T-helper 1 cell treated with Interleukin-12 subunit alpha and Interleukin-12 subunit beta and Interleukin-4 antibody, amounts not matched to agents 30 ng/mL and 1 ng/mL, for 36 hours (primary cell): Measurements from ENCODE around the gene SYNE1. TPM values are rescaled to one million over a fixed set of nuclear protein-coding genes. Genes with fewer than 3 reads are reported as not detected.

Experiments
- intact Hi-C: fragments of 100-400 bp; cut with micrococcal nuclease; formaldehyde crosslinking; loops from one replicate; pipeline ENCODE4 v1.15.1; 2024
- total RNA-seq: library from RNA; stranded (reverse); gene quantifications from 2 replicates; pipeline ENCODE4 v1.2.3, GENCODE V29; 2022

SYNE1 gene
- total RNA-seq, 1 donor from 2014 or later = 83.5 TPM

DNA sequence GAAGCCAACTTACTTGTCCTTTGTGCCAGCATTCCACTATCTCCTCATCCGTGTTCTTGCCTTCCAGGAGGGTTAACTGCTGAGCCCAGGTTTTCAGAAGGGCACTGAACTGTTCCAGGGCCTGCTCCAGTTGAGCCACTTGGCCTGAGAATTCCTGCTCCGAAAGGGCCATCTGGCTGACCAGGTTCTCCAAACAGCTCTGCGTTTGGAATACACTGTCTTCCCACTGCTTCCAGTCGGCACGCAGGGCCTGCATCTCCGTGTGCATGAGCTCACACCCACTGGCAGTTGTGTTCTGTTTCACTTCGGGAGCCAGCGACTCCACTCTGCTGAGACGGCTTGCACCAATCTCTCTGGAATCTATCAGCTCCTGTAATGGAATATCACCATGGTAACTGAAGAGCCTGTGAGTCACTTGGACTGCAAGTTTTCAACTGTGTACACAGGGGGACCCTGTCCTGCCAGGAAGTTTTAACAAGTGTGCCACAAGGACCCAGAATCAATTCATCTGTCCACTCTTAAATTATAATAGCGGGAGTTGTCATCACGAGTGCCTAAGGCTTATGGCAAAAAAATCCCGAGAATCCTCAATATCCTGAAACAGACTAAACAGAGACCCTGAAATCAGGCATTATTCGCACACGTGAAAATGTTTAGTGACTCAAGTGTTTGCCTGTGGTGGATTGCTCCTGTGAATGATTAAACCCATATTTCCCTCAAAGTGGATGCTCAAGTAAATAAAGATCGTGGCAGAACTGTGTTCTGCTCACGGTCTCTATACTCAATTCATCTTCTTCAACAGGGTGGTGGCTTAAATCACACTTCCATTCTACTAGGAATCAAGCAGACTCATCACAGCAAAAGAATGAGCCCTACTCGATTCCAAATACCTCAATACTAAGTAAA lies 255.9 kb downstream of the SYNE1 start:
- intact Hi-C loops = no loop called here

DNA sequence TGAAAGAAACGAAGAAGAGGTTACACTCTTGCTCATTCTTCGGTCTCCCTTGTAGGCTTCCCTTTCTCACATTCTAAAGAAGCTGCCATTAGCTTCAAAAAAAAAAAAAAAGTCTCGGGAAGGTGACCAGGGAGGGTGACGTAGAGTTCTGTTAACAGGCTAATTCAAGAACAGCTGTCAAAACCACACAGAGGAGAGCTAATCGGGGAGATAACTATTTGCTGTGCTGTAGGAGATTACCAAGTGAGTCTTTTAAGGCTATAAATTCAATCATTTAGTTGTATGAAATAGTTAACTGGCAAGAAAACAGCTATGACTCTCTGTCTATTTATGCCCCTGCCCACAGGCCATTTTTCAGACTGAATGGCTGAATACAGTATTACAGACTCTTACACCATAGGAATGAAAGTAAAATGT lies 256.8 kb downstream of the SYNE1 start:
- intact Hi-C loops = no loop called here

DNA sequence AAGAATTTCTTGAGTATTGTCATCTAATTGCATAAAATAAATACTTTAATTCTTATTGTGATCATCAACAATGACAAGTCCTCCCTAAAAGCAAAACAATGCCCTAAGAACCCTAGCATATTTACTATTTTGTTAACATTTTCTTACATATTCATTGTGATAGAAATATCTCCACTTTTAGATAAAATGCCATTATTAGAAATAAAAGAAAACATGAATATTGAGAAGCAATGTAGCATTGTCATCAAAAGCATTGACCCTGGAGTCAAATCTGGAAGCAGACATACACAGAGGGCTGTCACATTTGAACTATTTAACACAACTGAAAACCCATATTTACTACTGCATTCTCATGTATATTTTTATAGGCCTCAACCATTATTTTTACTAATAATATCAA lies 257.7 kb downstream of the SYNE1 start:
- intact Hi-C loops = no loop called here

DNA sequence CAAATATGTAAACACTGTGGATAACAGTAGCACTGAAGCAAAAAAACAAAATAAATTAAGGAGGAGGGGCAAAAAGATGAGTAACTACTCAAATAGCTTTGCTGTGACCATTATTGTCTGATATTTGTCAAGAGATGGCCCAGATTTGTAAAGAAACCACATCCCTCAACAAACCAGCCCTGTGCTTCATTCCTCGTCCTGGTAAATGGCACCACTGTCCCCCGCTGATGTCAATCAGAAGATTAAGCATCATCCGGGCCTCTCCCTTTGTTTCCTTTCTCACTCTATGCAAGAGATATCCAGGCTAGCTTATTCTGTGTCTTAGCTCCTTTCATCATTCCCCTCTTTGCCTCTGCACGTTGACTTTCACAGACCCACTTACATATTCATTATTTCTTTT lies 259.0 kb downstream of the SYNE1 start:
- intact Hi-C loops = no loop called here

DNA sequence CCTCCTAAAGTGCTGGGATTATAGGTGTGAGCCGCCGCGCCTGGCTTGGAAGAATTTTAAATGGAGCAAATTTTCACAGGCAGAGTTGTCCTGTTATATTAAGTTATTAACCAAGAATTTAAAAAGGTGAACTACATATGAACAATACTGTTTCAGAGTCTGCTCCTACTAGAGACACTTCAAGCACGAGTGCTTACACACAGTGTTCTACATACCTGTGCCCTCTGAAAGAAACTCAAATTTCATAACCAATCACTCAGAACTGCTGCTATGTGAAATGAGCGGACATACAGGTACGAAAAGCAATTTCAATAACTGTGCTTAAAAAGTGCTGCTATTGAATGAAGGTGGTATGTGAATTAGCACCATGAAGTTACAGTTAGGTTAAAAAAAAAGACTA lies 262.0 kb downstream of the SYNE1 start:
- intact Hi-C loops = no loop called here

DNA sequence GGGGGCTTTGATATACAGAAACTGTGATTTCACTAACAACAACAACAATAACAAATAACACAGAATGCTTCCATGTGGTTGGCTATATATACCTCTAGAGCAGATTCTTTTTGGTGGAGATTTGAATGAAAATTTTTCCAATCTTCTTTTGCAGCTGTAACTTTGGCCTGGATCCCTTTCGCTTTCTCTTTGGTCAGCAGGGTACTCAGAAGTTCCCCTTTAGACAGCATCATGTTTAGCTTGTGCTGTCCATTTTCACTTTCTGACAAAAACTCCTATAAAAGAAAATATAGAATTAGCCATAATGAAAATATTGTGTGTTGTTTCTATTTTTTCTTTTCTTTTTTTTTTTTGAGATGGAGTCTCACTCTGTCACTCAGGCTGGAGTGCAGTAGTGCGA lies 264.2 kb downstream of the SYNE1 start:
- intact Hi-C loops = no loop called here

DNA sequence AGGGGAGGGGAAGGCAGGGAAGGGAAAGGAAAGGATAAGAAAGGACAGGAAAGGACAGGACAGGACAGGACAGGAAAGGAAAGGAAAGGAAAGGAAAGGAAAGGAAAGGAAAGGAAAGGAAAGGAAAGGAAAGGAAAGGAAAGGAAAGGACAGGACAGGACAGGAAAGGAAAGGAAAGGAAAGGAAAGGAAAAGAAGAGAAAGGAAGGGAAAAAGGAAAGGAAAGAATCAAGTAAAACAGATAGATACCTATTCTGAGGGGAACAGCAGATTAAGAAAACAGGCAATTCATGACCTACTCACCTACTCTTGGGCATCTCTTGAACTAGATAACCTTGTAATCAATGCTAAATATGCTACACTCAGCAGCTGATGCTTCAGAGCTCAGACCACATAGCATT lies 265.4 kb downstream of the SYNE1 start:
- intact Hi-C loops = no loop called here

DNA sequence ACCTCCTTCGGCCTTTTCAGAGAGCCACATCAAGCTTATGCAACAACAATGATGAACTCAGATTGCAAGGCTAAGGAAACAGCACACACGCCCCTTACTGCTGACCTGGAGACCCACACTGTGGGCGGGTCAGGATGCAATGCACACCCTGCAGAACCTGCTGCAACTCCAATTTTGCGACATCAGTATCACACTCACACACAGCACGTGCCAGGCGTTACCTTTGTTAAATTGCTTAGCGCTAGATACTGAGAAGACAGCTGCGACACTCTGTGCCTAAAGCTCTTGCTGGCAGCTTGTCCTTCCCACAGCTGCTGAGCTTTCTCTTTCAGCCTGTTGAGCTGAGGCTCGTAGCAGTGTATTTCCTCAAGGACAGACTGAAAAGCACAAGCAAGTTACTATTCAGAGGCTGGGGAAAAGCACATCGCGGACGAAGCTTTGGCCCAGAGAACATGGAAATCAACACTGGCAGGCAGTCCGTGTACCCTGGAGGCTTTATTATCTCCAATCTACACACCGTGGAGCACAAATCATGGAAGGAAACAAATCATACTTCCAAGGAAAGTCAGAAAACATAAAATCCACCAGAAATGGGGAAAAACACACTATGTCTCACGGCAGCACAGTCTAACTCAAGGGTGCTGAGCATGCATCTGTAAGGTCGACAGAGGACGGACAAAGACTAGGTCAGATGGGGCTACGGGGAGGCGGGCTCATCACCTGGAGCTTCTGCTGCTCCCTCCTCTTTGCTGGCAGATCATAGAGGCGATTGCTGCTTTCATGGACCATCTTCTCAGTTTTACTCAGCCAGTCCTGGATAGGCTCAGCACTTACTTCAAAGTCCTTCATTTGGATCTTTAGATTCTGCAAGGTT lies 268.2 kb downstream of the SYNE1 start:
- intact Hi-C loops = no loop called here

DNA sequence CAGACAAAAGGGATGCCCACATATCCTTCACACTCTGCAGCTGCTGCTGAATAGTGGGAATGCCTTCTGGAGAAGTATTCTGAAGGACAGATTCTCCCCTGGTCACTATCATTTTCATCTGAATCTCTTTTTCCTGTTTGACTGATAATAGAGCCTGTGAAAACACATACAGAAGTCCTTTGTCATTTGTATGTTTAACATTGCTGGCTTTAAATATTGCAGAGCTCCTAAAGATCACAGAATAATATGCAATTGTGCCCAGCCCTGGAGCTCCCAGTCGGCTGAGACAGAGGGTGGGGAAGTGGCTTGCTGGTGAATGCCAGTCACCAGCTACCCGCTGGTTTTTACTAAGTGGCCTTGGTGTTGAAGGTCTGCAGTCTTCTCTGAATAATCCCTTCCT lies 272.3 kb downstream of the SYNE1 start:
- intact Hi-C loops = no loop called here

DNA sequence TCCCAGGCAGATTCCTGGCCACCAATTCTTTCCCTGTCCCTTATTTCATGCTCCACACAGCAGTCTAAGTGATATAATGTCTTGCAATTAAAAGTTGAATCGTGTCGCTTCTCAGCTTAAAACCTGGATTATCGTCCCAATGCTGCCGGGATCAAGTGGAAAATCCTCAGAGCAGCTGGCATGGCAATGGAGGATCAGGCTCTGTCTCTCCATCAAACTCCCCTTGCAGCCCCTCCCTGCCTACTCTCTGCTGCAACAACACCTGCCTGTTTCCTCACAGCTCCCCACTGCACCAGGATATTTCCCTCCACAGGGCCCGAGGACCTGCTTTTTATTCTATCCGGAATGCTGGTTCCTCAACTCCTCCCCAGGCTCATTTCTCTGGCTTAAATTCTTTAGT lies 277.1 kb downstream of the SYNE1 start:
- intact Hi-C loops = no loop called here

DNA sequence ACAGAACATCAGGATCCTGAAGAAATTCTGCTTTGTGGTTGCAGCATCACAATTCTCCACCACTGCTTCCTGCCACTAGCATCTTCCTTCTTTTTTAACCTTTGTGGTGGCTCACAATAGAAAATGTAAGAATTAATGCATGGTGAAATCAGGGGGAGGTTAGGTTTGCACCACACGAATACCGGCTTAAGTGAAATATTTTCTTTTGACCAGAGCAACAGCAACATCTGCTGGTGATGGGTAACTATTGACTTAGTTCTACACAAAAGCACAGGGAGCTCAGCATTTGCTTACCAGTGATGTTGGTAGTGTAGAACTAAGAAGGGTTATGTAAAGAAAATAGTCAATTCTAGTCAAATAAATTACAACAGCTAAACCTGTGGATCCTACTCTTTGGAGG lies 280.5 kb downstream of the SYNE1 start:
- intact Hi-C loops = loop anchor here (1.0 to 5.0 kb wide), 4 partner anchors 54 to 681 kb away; no protein-coding TSS in a partner anchor

DNA sequence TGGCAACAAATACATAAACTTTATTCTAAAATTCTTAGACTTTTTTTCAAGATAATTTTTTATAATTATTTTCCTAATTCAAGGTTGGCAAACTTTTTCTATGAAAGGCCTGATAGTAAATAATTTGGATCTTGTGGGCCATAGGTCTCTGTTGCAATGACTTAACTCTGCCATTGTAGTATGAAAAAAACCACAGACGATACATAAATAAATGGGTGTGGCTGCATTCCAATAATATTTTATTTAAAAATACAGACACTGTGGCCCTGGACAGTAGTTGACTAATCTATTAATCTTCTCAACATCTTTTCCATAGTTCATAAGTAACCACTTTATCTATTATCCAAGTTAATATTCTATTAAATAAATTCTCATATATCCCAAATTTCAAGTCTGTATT lies 281.1 kb downstream of the SYNE1 start:
- intact Hi-C loops = loop anchor here (1.0 to 5.0 kb wide), 4 partner anchors 54 to 681 kb away; no protein-coding TSS in a partner anchor

DNA sequence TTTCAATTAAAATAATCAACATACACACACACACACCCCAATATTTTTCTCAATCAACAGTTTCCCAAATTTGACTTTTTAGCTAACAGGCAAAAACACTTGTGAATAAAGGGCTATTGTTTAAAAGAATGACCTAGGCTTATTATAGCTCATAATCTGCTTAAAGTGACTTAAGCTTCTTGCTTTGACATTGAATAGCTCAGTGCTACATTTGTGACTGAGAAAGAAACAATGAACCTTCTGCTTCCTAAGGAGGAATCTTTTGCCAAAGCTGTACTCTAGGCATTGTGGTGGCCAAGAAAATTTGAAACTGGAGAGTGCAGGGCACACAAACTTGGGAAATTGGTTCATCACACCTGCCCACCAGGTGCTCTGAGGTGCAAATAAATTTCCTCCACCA lies 282.0 kb downstream of the SYNE1 start:
- intact Hi-C loops = loop anchor here (5.0 kb wide), 3 partner anchors 53 to 663 kb away; no protein-coding TSS in a partner anchor

DNA sequence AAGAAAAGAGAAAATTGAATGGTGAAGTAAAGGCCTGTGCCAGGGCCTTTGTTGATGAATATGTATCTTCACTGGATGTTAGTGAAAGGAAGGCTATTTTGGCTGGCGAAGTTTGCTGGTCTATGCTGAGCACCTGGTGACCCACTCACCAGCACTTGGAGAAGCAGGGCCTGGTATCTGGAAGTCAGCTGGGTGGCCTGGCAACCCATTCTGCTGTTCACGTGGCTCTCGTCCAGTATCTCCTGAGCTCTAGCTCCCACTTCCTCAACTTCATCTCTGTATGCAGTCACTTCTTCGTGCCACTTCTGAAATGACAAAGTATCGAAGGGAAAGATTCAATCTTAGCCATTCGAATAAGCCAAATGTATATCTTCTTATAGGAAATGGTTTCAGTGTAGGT lies 283.7 kb downstream of the SYNE1 start:
- intact Hi-C loops = no loop called here

DNA sequence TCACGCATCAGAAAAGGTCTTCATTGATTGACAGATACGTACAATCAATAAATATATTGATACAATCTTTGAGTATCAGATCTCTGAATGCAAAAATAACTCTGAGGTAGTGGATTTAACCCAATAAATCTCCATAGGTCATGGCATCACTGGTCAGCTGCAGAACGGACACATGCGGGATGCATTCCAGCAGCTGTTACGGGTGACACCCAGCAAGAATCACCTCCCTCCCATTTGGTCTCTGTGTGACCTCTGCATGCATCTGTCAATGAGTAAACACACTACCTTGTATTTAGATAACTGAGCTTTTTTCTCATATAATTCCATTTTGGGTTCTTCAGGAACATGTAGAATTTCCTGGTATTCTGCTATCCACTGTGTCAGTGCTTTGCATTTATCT lies 285.4 kb downstream of the SYNE1 start:
- intact Hi-C loops = no loop called here

DNA sequence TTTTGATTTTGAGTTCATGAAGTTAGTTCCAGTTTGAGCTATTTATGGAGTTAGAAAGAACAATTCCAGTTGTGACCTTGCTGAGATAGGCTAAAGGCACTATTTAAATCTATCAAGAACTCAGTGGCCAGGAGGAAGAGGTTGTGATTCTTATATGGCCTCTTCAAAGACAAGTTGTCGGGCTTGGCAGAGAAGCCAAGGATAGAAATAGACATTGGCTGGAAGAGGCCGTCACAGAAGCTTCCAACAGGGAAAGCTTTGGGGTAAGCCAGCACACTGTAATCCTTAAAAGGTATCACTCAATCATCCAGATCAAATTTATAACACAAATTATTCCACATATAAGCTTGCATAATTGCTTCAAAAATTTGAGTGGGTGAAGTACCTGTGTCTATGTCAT lies 286.1 kb downstream of the SYNE1 start:
- intact Hi-C loops = no loop called here

DNA sequence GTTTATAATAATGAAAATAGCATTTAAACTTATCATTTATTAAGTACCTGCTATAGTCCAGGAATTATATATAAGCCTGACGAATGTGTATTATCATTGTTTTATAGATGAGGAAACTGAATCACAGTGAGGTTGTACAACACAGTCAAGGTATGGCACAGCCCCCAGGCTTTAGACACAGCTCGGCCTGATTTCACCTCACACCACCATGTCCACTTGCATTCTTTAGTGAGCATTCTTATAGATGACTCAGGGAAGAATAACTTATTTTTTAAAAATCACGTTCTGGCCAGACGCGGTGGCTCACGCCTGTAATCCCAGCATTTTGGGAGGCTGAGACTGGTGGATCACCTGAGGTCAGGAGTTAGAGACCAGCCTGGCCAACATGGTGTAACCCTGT lies 289.0 kb downstream of the SYNE1 start:
- intact Hi-C loops = no loop called here

DNA sequence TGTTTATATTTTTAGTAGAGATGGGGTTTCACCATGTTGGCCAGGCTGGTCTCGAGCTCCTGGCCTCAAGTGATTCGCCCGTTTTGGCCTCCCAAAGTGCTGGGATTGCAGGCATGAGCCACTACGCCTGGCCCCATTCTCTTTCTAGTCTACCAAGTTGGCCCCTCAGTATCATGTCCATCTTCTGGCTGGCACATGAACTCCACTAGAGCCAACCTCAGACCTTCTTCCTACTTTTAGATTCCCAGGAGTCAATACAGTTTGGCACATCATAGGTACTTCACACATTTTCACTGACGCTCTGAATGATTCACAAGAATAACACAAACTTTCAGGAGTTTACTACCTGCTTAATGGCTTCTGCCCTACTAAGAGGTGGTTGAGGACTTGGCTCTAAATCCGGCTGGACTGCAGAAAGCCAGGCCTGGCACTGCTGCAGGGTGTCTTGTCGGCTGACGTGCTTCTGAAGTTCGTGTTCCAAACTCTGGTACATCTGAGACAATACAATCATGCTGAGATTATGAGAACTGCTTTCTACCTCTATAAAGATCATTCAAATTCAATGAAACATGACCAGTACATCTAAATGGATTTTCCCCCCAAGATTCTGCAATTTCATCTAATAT lies 293.3 kb downstream of the SYNE1 start:
- intact Hi-C loops = no loop called here

DNA sequence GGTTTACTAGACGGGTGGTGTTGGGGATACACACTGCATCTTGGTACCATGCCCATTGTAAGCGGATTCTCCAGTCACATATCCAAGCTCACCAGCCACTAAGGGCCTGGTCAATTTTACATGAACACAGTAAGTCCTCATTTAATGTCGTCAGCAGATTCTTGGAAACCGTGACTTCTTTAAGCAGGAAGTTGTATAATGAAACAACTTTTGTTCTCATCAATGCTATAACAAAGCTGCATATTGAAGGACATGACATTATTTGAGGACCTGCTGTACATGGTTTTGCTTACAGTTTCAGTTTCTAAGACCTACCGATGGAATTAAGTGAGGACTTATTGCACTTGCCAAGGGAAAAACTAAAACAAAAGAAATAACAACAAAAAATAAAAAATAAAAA lies 295.6 kb downstream of the SYNE1 start:
- intact Hi-C loops = no loop called here

DNA sequence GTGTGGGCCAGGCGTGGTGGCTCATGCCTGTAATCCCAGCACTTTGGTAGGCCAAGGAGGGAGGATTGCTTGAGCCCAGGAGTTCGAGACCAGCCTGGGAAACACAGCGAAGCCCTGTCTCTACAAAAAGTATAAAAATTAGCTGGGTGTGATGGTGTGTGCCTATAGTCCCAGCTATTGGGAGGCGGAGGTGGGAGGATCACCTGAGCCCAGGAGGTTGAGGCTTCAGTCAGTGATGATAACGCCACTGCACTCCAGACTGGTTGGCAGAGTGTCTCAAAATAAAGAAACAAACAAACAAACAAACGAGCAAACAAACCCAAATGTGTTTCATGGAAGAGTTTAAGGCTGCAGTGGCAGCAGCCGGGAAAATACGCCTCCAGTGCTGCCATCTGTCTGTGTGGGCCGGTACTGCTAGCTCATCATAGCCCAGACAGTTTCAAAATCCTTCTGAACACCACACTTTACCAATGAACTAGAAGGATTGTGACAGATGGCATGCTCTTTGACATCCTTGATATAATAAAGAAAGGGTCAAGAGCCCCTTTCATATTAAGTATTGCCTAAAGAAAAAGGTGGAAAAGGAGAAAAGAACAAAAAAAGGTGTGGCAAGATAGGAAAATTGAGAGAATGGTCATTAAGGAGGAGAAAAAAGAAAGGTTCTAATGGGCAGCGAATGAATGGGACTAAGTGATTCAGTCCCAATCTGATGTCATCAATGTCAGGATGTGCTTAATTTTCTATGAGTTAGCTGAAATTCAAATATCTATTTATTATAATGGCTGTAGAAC lies 298.6 kb downstream of the SYNE1 start:
- intact Hi-C loops = loop anchor here (1.0 kb wide), 5 partner anchors 36 to 663 kb away; no protein-coding TSS in a partner anchor

DNA sequence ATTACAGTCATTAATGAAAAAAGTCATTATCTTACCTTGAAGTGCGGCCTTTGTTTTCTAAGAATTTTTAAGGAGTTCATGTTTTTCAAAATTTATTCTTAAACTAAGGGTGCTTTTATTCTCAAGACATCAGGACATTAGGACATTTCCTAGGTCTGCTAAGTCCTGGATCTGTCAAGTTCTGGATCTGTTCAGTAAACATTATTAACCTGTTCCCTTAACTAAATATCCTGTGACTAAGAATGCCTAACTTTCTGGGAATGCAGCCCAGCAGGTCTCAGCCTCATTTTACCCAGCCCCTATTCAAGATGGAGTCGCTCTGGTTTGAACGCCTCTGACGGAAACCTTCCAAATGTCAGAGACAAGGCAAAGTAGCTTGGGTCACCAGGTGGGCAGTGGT lies 302.6 kb downstream of the SYNE1 start:
- intact Hi-C loops = no loop called here
